Measurements from ENCODE around the gene SLC39A13. TPM values are rescaled to one million over a fixed set of nuclear protein-coding genes. Genes with fewer than 3 reads are reported as not detected.

The SLC39A13 gene
- total RNA-seq, 1 donor from 2014 or later, result 76.6 TPM

GRCh38 chr11:47449541-47449940, 41.2 kb downstream of the SLC39A13 start:
- FAIRE-seq (no peak), DNase-seq (ENCODE audit: low read depth) (no peak)
- H3K27me3 ChIP-seq (ENCODE audit: insufficient read depth, low read length), result no peaks in the 10 kb centered on the region
- H3K4me3 Mint-ChIP-seq (ENCODE audit: unreplicated experiment), result no peak overlapping the region
- H2AFZ ChIP-seq (ENCODE audit: low read depth, low read length), result no peak overlapping the region
- H3K9me3 ChIP-seq (ENCODE audit: insufficient read depth, low read depth, low read length), result no peaks in the 10 kb centered on the region
- H3K4me3 ChIP-seq (ENCODE audit: insufficient read depth, low read depth, low read length), result no peak overlapping the region
- no peak overlapping the region for H3K4me2 ChIP-seq (ENCODE audit: low read length)
- no peaks in the 10 kb centered on the region for H3K4me1 Mint-ChIP-seq (ENCODE audit: low read depth, unreplicated experiment)
- H3K36me3 ChIP-seq (ENCODE audit: insufficient read depth, low read length), result no peaks in the 10 kb centered on the region
- H3K79me2 ChIP-seq (ENCODE audit: insufficient read depth, low read length), result no peaks in the 10 kb centered on the region
- H4K20me1 ChIP-seq (ENCODE audit: insufficient read depth, low read length), result no peaks in the 10 kb centered on the region
- no peak overlapping the region for H3K27ac ChIP-seq (ENCODE audit: low read depth, low read length)
- H3K27me3 Mint-ChIP-seq (ENCODE audit: low read depth, unreplicated experiment), result no peaks in the 10 kb centered on the region
- H3K9me3 Mint-ChIP-seq (ENCODE audit: unreplicated experiment), result no peaks in the 10 kb centered on the region
- no peak overlapping the region for H3K27ac Mint-ChIP-seq (ENCODE audit: unreplicated experiment)
- no peak overlapping the region for H3K9ac ChIP-seq (ENCODE audit: low read length)
- H3K4me1 ChIP-seq (ENCODE audit: insufficient read depth, low read length), result no peaks in the 10 kb centered on the region
- TF ChIP-seq, protein P1, sequence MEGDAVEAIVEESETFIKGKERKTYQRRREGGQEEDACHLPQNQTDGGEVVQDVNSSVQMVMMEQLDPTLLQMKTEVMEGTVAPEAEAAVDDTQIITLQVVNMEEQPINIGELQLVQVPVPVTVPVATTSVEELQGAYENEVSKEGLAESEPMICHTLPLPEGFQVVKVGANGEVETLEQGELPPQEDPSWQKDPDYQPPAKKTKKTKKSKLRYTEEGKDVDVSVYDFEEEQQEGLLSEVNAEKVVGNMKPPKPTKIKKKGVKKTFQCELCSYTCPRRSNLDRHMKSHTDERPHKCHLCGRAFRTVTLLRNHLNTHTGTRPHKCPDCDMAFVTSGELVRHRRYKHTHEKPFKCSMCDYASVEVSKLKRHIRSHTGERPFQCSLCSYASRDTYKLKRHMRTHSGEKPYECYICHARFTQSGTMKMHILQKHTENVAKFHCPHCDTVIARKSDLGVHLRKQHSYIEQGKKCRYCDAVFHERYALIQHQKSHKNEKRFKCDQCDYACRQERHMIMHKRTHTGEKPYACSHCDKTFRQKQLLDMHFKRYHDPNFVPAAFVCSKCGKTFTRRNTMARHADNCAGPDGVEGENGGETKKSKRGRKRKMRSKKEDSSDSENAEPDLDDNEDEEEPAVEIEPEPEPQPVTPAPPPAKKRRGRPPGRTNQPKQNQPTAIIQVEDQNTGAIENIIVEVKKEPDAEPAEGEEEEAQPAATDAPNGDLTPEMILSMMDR (IDR thresholded peaks at IDR 0.05; ENCODE audit: insufficient read depth, low read depth, low read length), result no peak
- no peak for TF ChIP-seq EZH2 (IDR thresholded peaks at IDR 0.05; ENCODE audit: insufficient read depth, low read length)
- H3K36me3 Mint-ChIP-seq (ENCODE audit: low read depth, unreplicated experiment), result peaks cover 8% of the 10 kb centered on the region

GRCh38 chr11:47451436-47451835, 43.0 kb downstream of the SLC39A13 start:
- Histone ChIP-seq H3K27me3 (ENCODE audit: insufficient read depth, low read length) (no peaks in the 10 kb centered on the region), H4K20me1 (ENCODE audit: insufficient read depth, low read length) (no peaks in the 10 kb centered on the region), H3K9ac (ENCODE audit: low read length) (no peak overlapping the region), H3K4me3 (ENCODE audit: insufficient read depth, low read depth, low read length) (no peak overlapping the region), H3K36me3 (ENCODE audit: insufficient read depth, low read length) (no peaks in the 10 kb centered on the region), H3K4me1 (ENCODE audit: insufficient read depth, low read length) (no peaks in the 10 kb centered on the region), H3K9me3 (ENCODE audit: insufficient read depth, low read depth, low read length) (no peaks in the 10 kb centered on the region), H3K79me2 (ENCODE audit: insufficient read depth, low read length) (no peaks in the 10 kb centered on the region), H2AFZ (ENCODE audit: low read depth, low read length) (no peak overlapping the region), H3K4me2 (ENCODE audit: low read length) (no peak overlapping the region), H3K27ac (ENCODE audit: low read depth, low read length) (no peak overlapping the region)
- H3K27me3 Mint-ChIP-seq (ENCODE audit: low read depth, unreplicated experiment), result no peaks in the 10 kb centered on the region
- TF ChIP-seq EZH2 (IDR thresholded peaks at IDR 0.05; ENCODE audit: insufficient read depth, low read length), result no peak
- TF ChIP-seq, protein P1 (IDR thresholded peaks at IDR 0.05; ENCODE audit: insufficient read depth, low read depth, low read length), result no peak
- H3K36me3 Mint-ChIP-seq (ENCODE audit: low read depth, unreplicated experiment), result peaks cover 9% of the 10 kb centered on the region
- H3K4me1 Mint-ChIP-seq (ENCODE audit: low read depth, unreplicated experiment), result no peaks in the 10 kb centered on the region
- FAIRE-seq, result no peak
- H3K9me3 Mint-ChIP-seq (ENCODE audit: unreplicated experiment), result no peaks in the 10 kb centered on the region
- no peak for DNase-seq (ENCODE audit: low read depth)
- H3K4me3 Mint-ChIP-seq (ENCODE audit: unreplicated experiment), result no peak overlapping the region
- no peak overlapping the region for H3K27ac Mint-ChIP-seq (ENCODE audit: unreplicated experiment)

GRCh38 chr11:47451990-47452389, 43.6 kb downstream of the SLC39A13 start:
- Mint-ChIP-seq H3K27me3 (ENCODE audit: low read depth, unreplicated experiment) (no peaks in the 10 kb centered on the region), H3K36me3 (ENCODE audit: low read depth, unreplicated experiment) (peaks cover 9% of the 10 kb centered on the region), H3K27ac (ENCODE audit: unreplicated experiment) (no peak overlapping the region), H3K4me1 (ENCODE audit: low read depth, unreplicated experiment) (no peaks in the 10 kb centered on the region), H3K9me3 (ENCODE audit: unreplicated experiment) (no peaks in the 10 kb centered on the region), H3K4me3 (ENCODE audit: unreplicated experiment) (no peak overlapping the region)
- DNase-seq (ENCODE audit: low read depth) (no peak), FAIRE-seq (no peak)
- no peaks in the 10 kb centered on the region for H3K36me3 ChIP-seq (ENCODE audit: insufficient read depth, low read length)
- no peak overlapping the region for H3K9ac ChIP-seq (ENCODE audit: low read length)
- H3K27ac ChIP-seq (ENCODE audit: low read depth, low read length), result no peak overlapping the region
- H4K20me1 ChIP-seq (ENCODE audit: insufficient read depth, low read length), result no peaks in the 10 kb centered on the region
- H3K4me2 ChIP-seq (ENCODE audit: low read length), result no peak overlapping the region
- H3K9me3 ChIP-seq (ENCODE audit: insufficient read depth, low read depth, low read length), result no peaks in the 10 kb centered on the region
- H3K27me3 ChIP-seq (ENCODE audit: insufficient read depth, low read length), result no peaks in the 10 kb centered on the region
- TF ChIP-seq EZH2 (IDR thresholded peaks at IDR 0.05; ENCODE audit: insufficient read depth, low read length), result no peak
- TF ChIP-seq, protein P1 (IDR thresholded peaks at IDR 0.05; ENCODE audit: insufficient read depth, low read depth, low read length), result no peak
- no peak overlapping the region for H2AFZ ChIP-seq (ENCODE audit: low read depth, low read length)
- no peaks in the 10 kb centered on the region for H3K4me1 ChIP-seq (ENCODE audit: insufficient read depth, low read length)
- H3K4me3 ChIP-seq (ENCODE audit: insufficient read depth, low read depth, low read length), result no peak overlapping the region
- no peaks in the 10 kb centered on the region for H3K79me2 ChIP-seq (ENCODE audit: insufficient read depth, low read length)
